HCT116 (cell line): ENCODE data around the gene SDCCAG8. TPM values are rescaled to one million over a fixed set of nuclear protein-coding genes. Genes with fewer than 3 reads are reported as not detected.

Experiments used
- ATAC-seq: fragments of 200-7000 bp; cut with Tn5 transposase; 2 replicates; pipeline ENCODE4 v1.9.1; 2020; ENCODE audit warnings: mild to moderate bottlenecking, moderate library complexity
- BruUV-seq: library from RNA; stranded (reverse); fragments of 400-500 nt; replicated peaks from 2 replicates; lab custom pipeline; 2021; lab: Mats Ljungman, UMichigan
- CTCF ChIA-PET: fragments of 300-600 bp; sonication (Branson Sonifier 250); formaldehyde crosslinking; loops from one replicate; lab custom pipeline; 2021; ENCODE audit warnings: antibody characterized with exemption; lab: Charles Lee
- POLR2A ChIA-PET: fragments of 300-600, 350-600 bp; sonication (Branson Sonifier 250); formaldehyde crosslinking; loops from one replicate; lab custom pipeline; 2021; ENCODE audit warnings: antibody characterized with exemption; lab: Charles Lee
- RAD21 ChIA-PET, 2 experiments: fragments of 300-600 bp; sonication (Branson Sonifier 250); formaldehyde crosslinking; loops; one replicate each; lab custom pipeline; 2023; ENCODE audit warnings: low total read pairs in 2 of 2; ENCODE audit not compliant: uncharacterized antibody in 2 of 2, unreplicated experiment in 2 of 2, low non-redundant PET in 1 of 2; lab: Charles Lee
- DNase-seq: peaks from one replicate; pipeline ENCODE4 v3.0.0-alpha.2; 2010; ENCODE audit warnings: low read depth, low spot score
- H2AFZ ChIP-seq: fragments of 200-600 bp; shearing (Covaris generic), sonication (generic); 2 replicates; pipeline ENCODE4 v1.6.1; 2017; ENCODE audit warnings: low read depth, mixed run types, mixed read lengths, antibody characterized with exemption, low read length; ENCODE audit not compliant: poor library complexity, severe bottlenecking
- H3K27ac ChIP-seq: 2 replicates; pipeline ENCODE4 v1.5.1; 2012; ENCODE audit warnings: low read depth, low read length
- H3K27me3 ChIP-seq: fragments of 200-600 bp; sonication (generic); 2 replicates; pipeline ENCODE4 v1.6.1; 2016; ENCODE audit warnings: mixed run types, low read length, mixed read lengths; ENCODE audit not compliant: insufficient read depth
- H3K36me3 ChIP-seq, 2 experiments: fragments of 200-500 bp in 1 of 2; fragments of 200-600 bp in 1 of 2; sonication (Bioruptor generic) in 1 of 2; sonication (generic) in 1 of 2; 2 replicates each; pipeline versions ENCODE4 v1.5.1 to v1.6.1; 2014 to 2016; ENCODE audit warnings: low read length in 2 of 2, inconsistent platforms in 1 of 2, mixed read lengths in 1 of 2, mixed run types in 1 of 2; ENCODE audit not compliant: insufficient read depth in 2 of 2, control insufficient read depth in 1 of 2
- H3K4me1 ChIP-seq, 2 experiments: fragments of 200-600 bp in 1 of 2; sonication (generic) in 1 of 2; 2 replicates each; pipeline versions ENCODE4 v1.5.1 to v1.6.1; 2012 to 2017; ENCODE audit warnings: low read length in 2 of 2, inconsistent platforms in 1 of 2, mild to moderate bottlenecking in 1 of 2, mixed read lengths in 1 of 2, mixed run types in 1 of 2, moderate library complexity in 1 of 2; ENCODE audit not compliant: insufficient read depth in 2 of 2, control insufficient read depth in 1 of 2
- H3K4me2 ChIP-seq: fragments of 200-600 bp; sonication (generic); 2 replicates; pipeline ENCODE4 v1.6.1; 2017; ENCODE audit warnings: mixed run types, low read length, mixed read lengths
- H3K4me3 ChIP-seq, 2 experiments: fragments of 200-600 bp in 1 of 2; sonication (generic) in 1 of 2; replicated peaks in 1 of 2; 2 replicates each; pipeline ENCODE4 v1.5.1; 2011 to 2016; ENCODE audit warnings: low read length in 2 of 2, control low read depth in 1 of 2, low read depth in 1 of 2, mild to moderate bottlenecking in 1 of 2, mixed read lengths in 1 of 2, mixed run types in 1 of 2
- H3K79me2 ChIP-seq: fragments of 200-600 bp; sonication (generic); 2 replicates; pipeline ENCODE4 v1.6.1; 2017; ENCODE audit warnings: mild to moderate bottlenecking, mixed run types, low read length, moderate library complexity, mixed read lengths; ENCODE audit not compliant: insufficient read depth
- H3K9ac ChIP-seq: fragments of 200-600 bp; sonication (generic); 2 replicates; pipeline ENCODE4 v1.6.1; 2016; ENCODE audit warnings: low read length, mixed read lengths
- H3K9me2 ChIP-seq: fragments of 200-600 bp; sonication (generic), shearing (Covaris generic); 2 replicates; pipeline ENCODE4 v1.6.1; 2017; ENCODE audit warnings: mixed run types, mild to moderate bottlenecking, moderate library complexity; ENCODE audit not compliant: insufficient read depth
- H3K9me3 ChIP-seq, 2 experiments: fragments of 200-500 bp in 1 of 2; fragments of 200-600 bp in 1 of 2; sonication (Bioruptor generic) in 1 of 2; sonication (generic) in 1 of 2; 2 replicates each; pipeline ENCODE4 v1.6.1; 2014 to 2017; ENCODE audit warnings: low read length in 2 of 2, mixed read lengths in 2 of 2, inconsistent platforms in 1 of 2, low read depth in 1 of 2, mild to moderate bottlenecking in 1 of 2, mixed run types in 1 of 2, moderate library complexity in 1 of 2; ENCODE audit not compliant: control insufficient read depth in 1 of 2, insufficient read depth in 1 of 2
- H4K20me1 ChIP-seq: fragments of 200-600 bp; sonication (generic), shearing (Covaris generic); 2 replicates; pipeline ENCODE4 v1.6.1; 2017; ENCODE audit warnings: mixed run types, mild to moderate bottlenecking, moderate library complexity; ENCODE audit not compliant: insufficient read depth
- CBX3 ChIP-seq: IDR thresholded peaks from 2 replicates; pipeline ENCODE4 v1.6.1; 2012; ENCODE audit warnings: low read depth
- EGR1 ChIP-seq: IDR thresholded peaks from 2 replicates; pipeline ENCODE4 v1.6.1; 2012; ENCODE audit warnings: low read depth
- ELF1 ChIP-seq: IDR thresholded peaks from 2 replicates; pipeline ENCODE4 v1.6.1; 2012; ENCODE audit warnings: low read depth, borderline replicate concordance
- EZH2 ChIP-seq: fragments of 200-600 bp; sonication (generic); IDR thresholded peaks from 2 replicates; pipeline ENCODE4 v1.6.1; 2017; ENCODE audit warnings: antibody characterized with exemption, mixed run types
- POLR2A ChIP-seq: IDR thresholded peaks from 2 replicates; pipeline ENCODE4 v1.7.0; 2011; ENCODE audit warnings: borderline replicate concordance; ENCODE audit not compliant: insufficient read depth, insufficient read length; ENCODE audit errors: extremely low read depth
- POLR2AphosphoS5 ChIP-seq: IDR thresholded peaks from 2 replicates; pipeline ENCODE4 v1.6.1; 2011; ENCODE audit warnings: mild to moderate bottlenecking, low read depth, low read length, moderate library complexity
- SRF ChIP-seq: IDR thresholded peaks from 2 replicates; pipeline ENCODE4 v1.6.1; 2012; ENCODE audit warnings: low read depth
- intact Hi-C: fragments of 100-400 bp; cut with micrococcal nuclease; formaldehyde crosslinking; loops from 2 replicates; pipeline ENCODE4 v1.10.0; 2022
- total RNA-seq: library from RNA; stranded (reverse); gene quantifications from one replicate; pipeline ENCODE4 v1.2.1, GENCODE V29; 2021; ENCODE audit not compliant: unreplicated experiment
- TF ChIP-seq, protein P1 (sequence below): IDR thresholded peaks from 2 replicates; pipeline ENCODE4 v1.6.1; 2011; ENCODE audit warnings: mild to moderate bottlenecking, low read length, moderate library complexity; ENCODE audit not compliant: insufficient replicate concordance; ENCODE audit errors: extremely low read depth

Gene SDCCAG8
- total RNA-seq, 1 experiment from 2014 or later = 38.2 TPM

DNA sequence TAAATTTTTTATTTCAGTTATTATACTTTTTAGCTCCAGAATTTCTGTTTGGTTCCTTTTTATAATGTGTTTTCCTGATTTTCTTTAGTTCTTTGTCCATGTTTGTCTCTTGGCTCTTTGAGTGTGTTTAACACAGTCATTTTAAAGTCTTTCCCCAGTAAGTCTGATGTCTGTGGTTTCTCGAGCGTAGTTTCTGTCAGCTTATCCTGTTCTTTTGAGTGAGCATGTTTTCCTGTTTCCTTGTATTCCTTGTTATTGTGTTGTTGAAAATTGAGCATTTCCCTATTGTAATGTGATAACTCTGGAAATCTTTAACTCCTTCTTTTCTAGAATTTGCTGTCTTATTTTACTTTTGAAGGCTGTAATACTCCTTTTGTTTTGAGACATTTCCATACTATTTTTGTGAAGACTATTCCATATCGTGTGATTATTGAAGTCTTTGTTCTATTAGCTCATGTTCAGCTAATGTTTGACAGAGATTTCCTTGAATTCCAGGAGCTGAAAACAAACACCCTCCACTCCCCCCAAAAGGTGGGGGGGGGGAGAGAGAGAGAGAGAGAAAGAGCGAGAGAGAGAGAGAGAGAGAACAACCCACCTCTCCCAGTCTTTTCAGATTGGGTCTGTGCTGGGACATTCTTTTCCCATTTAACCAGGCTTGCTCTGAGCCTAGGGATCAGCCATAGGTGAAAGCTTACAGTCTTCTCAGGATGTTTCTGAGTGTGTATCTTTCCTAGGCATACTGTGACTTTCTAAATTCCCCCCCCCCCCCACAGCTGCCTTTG is 38.3 kb downstream of the SDCCAG8 start:
- Histone ChIP-seq H3K9me3 (no peaks in the 10 kb centered on the region), H3K27me3 (no peaks in the 10 kb centered on the region), H3K4me3 (no peak overlapping the region), H3K4me1 (no peaks in the 10 kb centered on the region), H3K36me3 (0 out of 4 replicates have a peak, but pooled peaks cover 0 to 3% of the 10 kb centered on the region in 2 experiments), H4K20me1 (no peaks in the 10 kb centered on the region), H2AFZ (no peak overlapping the region), H3K9ac (no peak overlapping the region), H3K4me2 (no peak overlapping the region), H3K79me2 (no peaks in the 10 kb centered on the region), H3K27ac (no peak overlapping the region), H3K9me2 (no peaks in the 10 kb centered on the region)
- ChIA-PET POLR2A (no interaction called here), CTCF (no interaction called here), RAD21 (no interaction called here)
- ATAC-seq (no peak), DNase-seq (no peak)
- no TSS peak for BruUV-seq
- intact Hi-C loops = no loop called here
- no peak for TF ChIP-seq POLR2AphosphoS5

DNA sequence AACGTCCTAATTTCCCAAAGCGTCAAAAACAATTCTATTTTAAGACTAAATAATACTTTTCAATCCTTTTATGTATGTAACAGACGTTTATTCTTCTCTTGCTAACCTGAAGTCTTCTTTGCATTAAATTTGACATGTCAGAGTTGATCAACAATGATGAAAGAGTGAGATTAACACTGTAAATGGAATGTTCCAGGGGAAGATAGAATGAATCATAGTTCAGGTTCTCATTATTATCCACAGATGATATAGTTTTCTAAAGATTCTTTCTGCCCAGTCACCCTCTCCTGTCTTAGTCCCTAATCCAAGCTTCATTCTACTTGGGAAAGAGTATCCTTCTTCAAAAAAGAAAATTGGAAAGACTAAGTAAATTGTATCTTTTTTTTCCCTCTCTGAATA is 38.9 kb downstream of the SDCCAG8 start:
- no peak for DNase-seq
- RAD21 ChIA-PET = no interaction called here
- H3K4me1 ChIP-seq = no peaks in the 10 kb centered on the region
- no peak for TF ChIP-seq POLR2A
- TF ChIP-seq SRF = no peak
- TF ChIP-seq ELF1 = no peak
- no peak for TF ChIP-seq EZH2
- TF ChIP-seq CBX3 = no peak
- no peak for TF ChIP-seq EGR1
- TF ChIP-seq, protein P1, sequence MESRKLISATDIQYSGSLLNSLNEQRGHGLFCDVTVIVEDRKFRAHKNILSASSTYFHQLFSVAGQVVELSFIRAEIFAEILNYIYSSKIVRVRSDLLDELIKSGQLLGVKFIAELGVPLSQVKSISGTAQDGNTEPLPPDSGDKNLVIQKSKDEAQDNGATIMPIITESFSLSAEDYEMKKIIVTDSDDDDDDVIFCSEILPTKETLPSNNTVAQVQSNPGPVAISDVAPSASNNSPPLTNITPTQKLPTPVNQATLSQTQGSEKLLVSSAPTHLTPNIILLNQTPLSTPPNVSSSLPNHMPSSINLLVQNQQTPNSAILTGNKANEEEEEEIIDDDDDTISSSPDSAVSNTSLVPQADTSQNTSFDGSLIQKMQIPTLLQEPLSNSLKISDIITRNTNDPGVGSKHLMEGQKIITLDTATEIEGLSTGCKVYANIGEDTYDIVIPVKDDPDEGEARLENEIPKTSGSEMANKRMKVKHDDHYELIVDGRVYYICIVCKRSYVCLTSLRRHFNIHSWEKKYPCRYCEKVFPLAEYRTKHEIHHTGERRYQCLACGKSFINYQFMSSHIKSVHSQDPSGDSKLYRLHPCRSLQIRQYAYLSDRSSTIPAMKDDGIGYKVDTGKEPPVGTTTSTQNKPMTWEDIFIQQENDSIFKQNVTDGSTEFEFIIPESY = no peak
- no peaks in the 10 kb centered on the region for H4K20me1 ChIP-seq
- H3K36me3 ChIP-seq = 0 out of 4 replicates have a peak, but pooled peaks cover 0 to 3% of the 10 kb centered on the region in 2 experiments
- no TSS peak for BruUV-seq
- H3K4me3 ChIP-seq = no peak overlapping the region
- H2AFZ ChIP-seq = no peak overlapping the region
- H3K9me3 ChIP-seq = no peaks in the 10 kb centered on the region
- H3K4me2 ChIP-seq = no peak overlapping the region
- no peak overlapping the region for H3K27ac ChIP-seq
- intact Hi-C loops = no loop called here
- no peaks in the 10 kb centered on the region for H3K79me2 ChIP-seq
- no peaks in the 10 kb centered on the region for H3K27me3 ChIP-seq
- CTCF ChIA-PET = no interaction called here
- no peak overlapping the region for H3K9ac ChIP-seq
- POLR2A ChIA-PET = no interaction called here
- no peaks in the 10 kb centered on the region for H3K9me2 ChIP-seq
- no peak for ATAC-seq
